SKM-1 treated with dmso at 0.1 percent for 144 hours (cell line): ENCODE results near the gene TERB1.

ENCODE experiments used
- DNase-seq: peaks from one replicate; lab custom pipeline; 2025; ENCODE audit not compliant: unreplicated experiment; lab: John Stamatoyannopoulos, UW

The TERB1 gene

GRCh38 chr16:66711581-66711980, 89.8 kb downstream of the TERB1 start:
- no peak for DNase-seq

GRCh38 chr16:66706506-66706880, 94.9 kb downstream of the TERB1 start:
- no peak for DNase-seq

GRCh38 chr16:66705790-66706505, 95.4 kb downstream of the TERB1 start:
- no peak for DNase-seq
